H9 (cell line): Measurements from ENCODE around the gene TSPAN3. TPM values are rescaled to one million over a fixed set of nuclear protein-coding genes. Genes with fewer than 3 reads are reported as not detected.

Experiments
- DNase-seq: peaks from one replicate; pipeline ENCODE4 v3.0.0-alpha.2; 2017
- H2AFZ ChIP-seq: one replicate; pipeline ENCODE4 v1.6.1; 2013; ENCODE audit warnings: mild to moderate bottlenecking, low read length, control low read depth, moderate library complexity
- H2AK5ac ChIP-seq: 2 replicates; pipeline ENCODE4 v1.6.1; 2013; ENCODE audit warnings: low read length, control low read depth, mixed read lengths; ENCODE audit not compliant: insufficient read length
- H2BK120ac ChIP-seq: one replicate; pipeline ENCODE4 v1.6.1; 2013; ENCODE audit warnings: low read depth, mild to moderate bottlenecking, low read length, control low read depth, inconsistent platforms; ENCODE audit not compliant: poor library complexity, severe bottlenecking
- H2BK12ac ChIP-seq: 2 replicates; pipeline ENCODE4 v1.6.1; 2013; ENCODE audit warnings: low read length, control low read depth, mixed read lengths, low read depth; ENCODE audit not compliant: insufficient read length
- H2BK15ac ChIP-seq: 2 replicates; pipeline ENCODE4 v1.6.1; 2013; ENCODE audit warnings: low read depth, low read length, control low read depth
- H2BK20ac ChIP-seq: one replicate; pipeline ENCODE4 v1.6.1; 2013; ENCODE audit warnings: low read depth, mild to moderate bottlenecking, low read length, control low read depth, inconsistent platforms; ENCODE audit not compliant: poor library complexity, severe bottlenecking
- H2BK5ac ChIP-seq: 2 replicates; pipeline ENCODE4 v1.6.1; 2013; ENCODE audit warnings: low read length, control low read depth, mixed read lengths; ENCODE audit not compliant: insufficient read length
- H3K14ac ChIP-seq: 2 replicates; pipeline ENCODE4 v1.6.1; 2013; ENCODE audit warnings: low read length, control low read depth; ENCODE audit not compliant: insufficient read depth
- H3K18ac ChIP-seq: 2 replicates; pipeline ENCODE4 v1.6.1; 2013; ENCODE audit warnings: low read depth, mild to moderate bottlenecking, mixed read lengths, low read length, control low read depth; ENCODE audit not compliant: insufficient read length
- H3K23ac ChIP-seq: 2 replicates; pipeline ENCODE4 v1.6.1; 2013; ENCODE audit warnings: low read length, control low read depth, mixed read lengths, low read depth; ENCODE audit not compliant: insufficient read length
- H3K23me2 ChIP-seq: 2 replicates; pipeline ENCODE4 v1.6.1; 2013; ENCODE audit warnings: low read depth, mild to moderate bottlenecking, mixed read lengths, low read length, control low read depth; ENCODE audit not compliant: insufficient read length, poor library complexity, severe bottlenecking
- H3K27ac ChIP-seq: 2 replicates; pipeline ENCODE4 v1.5.1; 2013; ENCODE audit warnings: low read length, control low read depth, mixed read lengths, low read depth; ENCODE audit not compliant: insufficient read length
- H3K27me3 ChIP-seq: 2 replicates; pipeline ENCODE4 v1.6.1; 2013; ENCODE audit warnings: low read length, control low read depth, inconsistent platforms; ENCODE audit not compliant: insufficient read depth
- H3K4ac ChIP-seq: 2 replicates; pipeline ENCODE4 v1.6.1; 2013; ENCODE audit warnings: low read depth, mild to moderate bottlenecking, control low read depth, inconsistent platforms, low read length, moderate library complexity
- H3K4me1 ChIP-seq: 2 replicates; pipeline ENCODE4 v1.6.1; 2013; ENCODE audit warnings: low read length, control low read depth, inconsistent platforms; ENCODE audit not compliant: insufficient read depth
- H3K4me2 ChIP-seq: 2 replicates; pipeline ENCODE4 v1.6.1; 2013; ENCODE audit warnings: low read length, control low read depth, mixed read lengths; ENCODE audit not compliant: insufficient read length, insufficient read depth
- H3K56ac ChIP-seq: 2 replicates; pipeline ENCODE4 v1.6.1; 2013; ENCODE audit warnings: low read depth, mild to moderate bottlenecking, mixed read lengths, low read length, control low read depth; ENCODE audit not compliant: insufficient read length
- H3K79me1 ChIP-seq: 2 replicates; pipeline ENCODE4 v1.6.1; 2013; ENCODE audit warnings: low read depth, mild to moderate bottlenecking, moderate library complexity, low read length, control low read depth, inconsistent platforms; ENCODE audit not compliant: insufficient read depth, poor library complexity, severe bottlenecking
- H3K79me2 ChIP-seq: 2 replicates; pipeline ENCODE4 v1.6.1; 2013; ENCODE audit warnings: low read length, control low read depth, inconsistent platforms; ENCODE audit not compliant: insufficient read depth
- H3K9ac ChIP-seq: 2 replicates; pipeline ENCODE4 v1.6.1; 2013; ENCODE audit warnings: low read length, control low read depth, mixed read lengths; ENCODE audit not compliant: insufficient read length; ENCODE audit errors: extremely low read depth
- H3K9me3 ChIP-seq: one replicate; pipeline ENCODE4 v1.6.1; 2013; ENCODE audit warnings: low read depth, low read length, inconsistent platforms; ENCODE audit not compliant: control insufficient read depth
- H3T11ph ChIP-seq: one replicate; pipeline ENCODE4 v1.6.1; 2013; ENCODE audit warnings: mild to moderate bottlenecking, low read length, control low read depth, inconsistent platforms
- H4K20me1 ChIP-seq: one replicate; pipeline ENCODE4 v1.6.1; 2013; ENCODE audit not compliant: control insufficient read depth, insufficient read length, insufficient read depth
- H4K5ac ChIP-seq: 2 replicates; pipeline ENCODE4 v1.6.1; 2013; ENCODE audit warnings: low read depth, mild to moderate bottlenecking, mixed read lengths, low read length, control low read depth; ENCODE audit not compliant: insufficient read length
- H4K8ac ChIP-seq: replicated peaks from 2 replicates; pipeline ENCODE4 v1.6.1; 2013; ENCODE audit warnings: low read length, control low read depth, mixed read lengths, low read depth; ENCODE audit not compliant: insufficient read length
- H4K91ac ChIP-seq: 2 replicates; pipeline ENCODE4 v1.6.1; 2013; ENCODE audit warnings: low read depth, mild to moderate bottlenecking, moderate library complexity, mixed read lengths, low read length, control low read depth; ENCODE audit not compliant: insufficient read length
- H3K27ac Mint-ChIP-seq, 3 experiments: 2 replicates in 2 of 3; 3 replicates in 1 of 3; pipeline ENCODE4 v1.8.0; 2020 to 2021; ENCODE audit warnings: mixed read lengths in 3 of 3, mild to moderate bottlenecking in 1 of 3, moderate library complexity in 1 of 3
- H3K27me3 Mint-ChIP-seq: 2 replicates; pipeline ENCODE4 v1.8.0; 2021; ENCODE audit warnings: low read depth, mild to moderate bottlenecking, moderate library complexity, mixed read lengths
- H3K36me3 Mint-ChIP-seq, 3 experiments: 2 replicates in 2 of 3; 3 replicates in 1 of 3; pipeline ENCODE4 v1.8.0; 2020 to 2021; ENCODE audit warnings: low read depth in 3 of 3, mixed read lengths in 3 of 3; ENCODE audit not compliant: insufficient read depth in 1 of 3
- H3K4me1 Mint-ChIP-seq, 2 experiments: 2 replicates each; pipeline ENCODE4 v1.8.0; 2020; ENCODE audit warnings: mixed read lengths in 2 of 2
- H3K4me3 Mint-ChIP-seq, 2 experiments: 2 replicates in 1 of 2; 3 replicates in 1 of 2; pipeline ENCODE4 v1.8.0; 2020 to 2021; ENCODE audit warnings: mild to moderate bottlenecking in 2 of 2, mixed read lengths in 2 of 2, moderate library complexity in 1 of 2
- H3K9me3 Mint-ChIP-seq, 2 experiments: 2 replicates in 1 of 2; 3 replicates in 1 of 2; pipeline ENCODE4 v1.8.0; 2020; ENCODE audit warnings: mild to moderate bottlenecking in 2 of 2, mixed read lengths in 2 of 2, moderate library complexity in 1 of 2
- CTCF ChIP-seq: fragments of 200-600 bp; sonication (generic); conservative IDR thresholded peaks from 3 replicates; pipeline ENCODE4 v1.8.0; 2021; ENCODE audit warnings: antibody characterized with exemption, mild to moderate bottlenecking
- WGBS: extraction: QIAGEN DNeasy Blood & Tissue Kit; methylation state at CpG from one replicate; pipeline ENCODE4 v1.1.7; 2013; ENCODE audit warnings: missing lambda C conversion rate, low lambda C conversion rate, mixed read lengths; ENCODE audit not compliant: insufficient read length; ENCODE audit errors: extremely low coverage; 5-methylcytosine and 5-hydroxymethylcytosine counted together
- total RNA-seq: library from RNA; stranded (reverse); gene quantifications from 2 replicates; pipeline ENCODE4 v1.2.1, GENCODE V29; 2021

The TSPAN3 gene
- total RNA-seq, 1 experiment from 2014 or later: 117 TPM

- no peak overlapping the region for H2BK5ac ChIP-seq
- H3K4me3 Mint-ChIP-seq: no peak overlapping the region
- H2AFZ ChIP-seq: no peak overlapping the region
- H3K79me2 ChIP-seq: no peaks in the 10 kb centered on the region
- H2BK15ac ChIP-seq: no peak overlapping the region
- no peaks in the 10 kb centered on the region for H3K9me3 ChIP-seq
- H3K4me1 ChIP-seq: no peaks in the 10 kb centered on the region
- no peak overlapping the region for H4K8ac ChIP-seq
- H3K23me2 ChIP-seq: no peaks in the 10 kb centered on the region
- no peak overlapping the region for H3K18ac ChIP-seq
- no peak for TF ChIP-seq CTCF
- no peaks in the 10 kb centered on the region for H3K79me1 ChIP-seq
- WGBS: no CpG with 5 or more reads among the region's 22 CpGs
- H3K9ac ChIP-seq: no peak overlapping the region
- no peak overlapping the region for H2BK120ac ChIP-seq
- H4K91ac ChIP-seq: no peak overlapping the region
- H3K56ac ChIP-seq: no peak overlapping the region
- no peaks in the 10 kb centered on the region for H4K20me1 ChIP-seq
- H3K27me3 ChIP-seq: no peaks in the 10 kb centered on the region
- H3T11ph ChIP-seq: no peak overlapping the region
- H2BK20ac ChIP-seq: no peak overlapping the region
- H3K14ac ChIP-seq: no peak overlapping the region
- no peak overlapping the region for H2AK5ac ChIP-seq
- H3K4ac ChIP-seq: no peak overlapping the region
- no peaks in the 10 kb centered on the region for H3K9me3 Mint-ChIP-seq
- no peak overlapping the region for H3K23ac ChIP-seq
- H3K27ac Mint-ChIP-seq: no peak overlapping the region
- H4K5ac ChIP-seq: no peak overlapping the region
- H3K4me2 ChIP-seq: no peak overlapping the region
- peak; percentile 50 for DNase-seq
- H3K36me3 Mint-ChIP-seq: no peaks in the 10 kb centered on the region
- H3K27me3 Mint-ChIP-seq: peaks cover 4% of the 10 kb centered on the region
- peaks cover 13 to 31% of the 10 kb centered on the region in 2 experiments for H3K4me1 Mint-ChIP-seq
- no peak overlapping the region for H2BK12ac ChIP-seq
- H3K27ac ChIP-seq: no peak overlapping the region
These were observed 40.6 kb downstream of the TSPAN3 start for GRCh38 chr15:77030048-77030927.
